Muscle of leg (tissue), 11 donors: ENCODE measurements around the gene PIH1D1. TPM values are rescaled to one million over a fixed set of nuclear protein-coding genes. Genes with fewer than 3 reads are reported as not detected.
A peak's percentile ranks its signal among the peaks of the same experiment; 100 is the strongest.

ENCODE experiments used
- DNase-seq: peaks from one replicate; pipeline ENCODE4 v3.0.0; 2013
- H3K27ac ChIP-seq: one replicate; pipeline ENCODE4 v1.5.1; 2013; ENCODE audit warnings: mild to moderate bottlenecking, low read length, control low read depth
- H3K27me3 ChIP-seq: one replicate; pipeline ENCODE4 v1.6.1; 2013; ENCODE audit warnings: low read length; ENCODE audit not compliant: control insufficient read depth, insufficient read depth
- H3K36me3 ChIP-seq: one replicate; pipeline ENCODE4 v1.6.1; 2013; ENCODE audit warnings: low read length; ENCODE audit not compliant: control insufficient read depth, insufficient read depth
- H3K4me1 ChIP-seq: one replicate; pipeline ENCODE4 v1.6.1; 2013; ENCODE audit warnings: low read length; ENCODE audit not compliant: control insufficient read depth, insufficient read depth
- H3K4me3 ChIP-seq: one replicate; pipeline ENCODE4 v1.5.1; 2013; ENCODE audit warnings: low read length, control low read depth
- H3K9me3 ChIP-seq: replicated peaks from 2 replicates; pipeline ENCODE4 v1.6.1; 2013; ENCODE audit warnings: low read depth, low read length; ENCODE audit not compliant: control insufficient read depth
- WGBS: methylation state at CpG from one replicate; pipeline ENCODE4 v1.1.5; 2013; ENCODE audit warnings: missing lambda C conversion rate; ENCODE audit not compliant: insufficient coverage; 5-methylcytosine and 5-hydroxymethylcytosine counted together
- polyA plus RNA-seq, 8 donors: library from polyadenylated mRNA; unstranded; fragments of 120-200 nt; gene quantifications; one replicate each; pipeline versions ENCODE4 v1.2.1 to v1.2.3, GENCODE V29; 2013; ENCODE audit warnings: inconsistent platforms in 1 of 8, low replicate concordance in 1 of 8; ENCODE audit not compliant: insufficient read length in 8 of 8, insufficient read depth in 1 of 8
- total RNA-seq: library from RNA; stranded (reverse); fragments of 120-200 nt; gene quantifications from one replicate; pipeline ENCODE4 v1.2.4, GENCODE V29; 2013

Gene PIH1D1
- total and polyA plus RNA-seq, 9 donors = 42.2 to 55.0 (median 46.7) TPM

DNA sequence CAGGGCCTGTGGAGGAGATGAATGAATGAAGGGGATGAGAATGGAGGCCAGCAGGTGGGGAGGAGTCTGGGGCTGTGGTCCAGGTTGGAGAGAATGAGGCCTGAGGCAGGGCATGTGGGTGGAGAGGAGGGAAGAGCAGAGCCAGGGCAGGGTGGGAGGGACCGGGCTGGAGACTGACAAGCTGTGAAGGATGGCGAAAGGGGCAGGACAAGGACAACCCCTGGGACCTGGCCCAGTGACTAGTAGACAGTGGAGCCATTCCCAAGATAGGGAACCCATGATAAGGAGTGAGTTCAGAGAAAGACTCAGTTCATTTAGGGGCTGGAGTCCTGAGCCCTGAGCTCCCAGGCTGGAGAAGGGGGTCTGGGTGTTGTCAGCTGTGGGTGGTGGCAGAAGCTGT lies 31.4 kb downstream of the PIH1D1 start:
- peaks cover 15% of the 10 kb centered on the region for H3K4me1 ChIP-seq
- H3K4me3 ChIP-seq = no peak overlapping the region
- H3K27ac ChIP-seq = no peak overlapping the region
- peaks cover 87% of the 10 kb centered on the region for H3K27me3 ChIP-seq
- H3K9me3 ChIP-seq = no peaks in the 10 kb centered on the region
- 56% methylated on average over 2 of the region's 2 CpGs for whole genome bisulfite sequencing
- H3K36me3 ChIP-seq = no peaks in the 10 kb centered on the region
- DNase-seq = no peak

DNA sequence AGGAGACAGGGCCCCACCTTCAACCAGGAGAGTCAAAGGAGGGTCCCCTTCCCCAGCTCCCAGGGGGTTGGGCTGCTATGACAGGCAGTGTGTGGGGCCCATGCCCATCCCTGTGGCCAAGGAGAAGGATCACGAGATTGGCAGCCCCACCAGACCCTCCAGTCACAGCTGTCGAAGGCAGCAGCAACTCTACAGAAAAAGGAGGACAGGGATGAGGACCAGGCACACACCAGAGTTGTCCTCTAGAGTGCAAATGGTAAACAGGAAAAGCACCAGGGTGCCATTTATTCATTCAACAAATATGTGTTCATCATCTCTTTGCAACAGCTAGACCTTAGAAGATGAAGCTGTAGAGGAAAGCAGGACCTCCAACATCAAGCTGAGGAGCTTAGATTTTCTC lies 32.4 kb downstream of the PIH1D1 start:
- peaks cover 15% of the 10 kb centered on the region for H3K4me1 ChIP-seq
- H3K27me3 ChIP-seq = peaks cover 76% of the 10 kb centered on the region
- 80% methylated on average over 1 of the region's 2 CpGs for WGBS
- H3K9me3 ChIP-seq = no peaks in the 10 kb centered on the region
- no peaks in the 10 kb centered on the region for H3K36me3 ChIP-seq
- H3K4me3 ChIP-seq = no peak overlapping the region
- no peak for DNase-seq
- H3K27ac ChIP-seq = no peak overlapping the region

DNA sequence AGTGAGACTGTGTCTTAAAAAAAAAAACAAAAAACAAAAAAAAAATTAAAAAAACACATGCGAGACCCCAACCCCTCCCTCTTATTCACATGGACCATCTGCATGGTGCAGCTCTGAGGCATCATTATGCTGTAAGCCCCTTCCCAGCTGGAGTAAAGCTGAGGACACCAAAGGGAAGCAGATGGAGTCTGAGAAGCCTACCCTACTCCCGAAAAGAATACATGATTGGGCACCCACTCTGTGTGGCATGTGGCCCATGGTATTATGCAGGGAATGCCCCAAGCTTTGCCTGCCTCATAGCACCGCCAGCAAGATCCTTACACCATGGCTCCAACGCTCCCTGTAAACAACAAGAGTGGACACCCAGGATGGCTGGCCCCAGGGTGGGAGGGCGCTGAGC lies 33.1 kb downstream of the PIH1D1 start:
- 100% methylated on average over 1 of the region's 5 CpGs for WGBS
- Histone ChIP-seq H3K4me1 (peaks cover 21% of the 10 kb centered on the region), H3K9me3 (no peaks in the 10 kb centered on the region), H3K36me3 (no peaks in the 10 kb centered on the region), H3K27me3 (peaks cover 69% of the 10 kb centered on the region), H3K27ac (no peak overlapping the region), H3K4me3 (no peak overlapping the region)
- DNase-seq = no peak

DNA sequence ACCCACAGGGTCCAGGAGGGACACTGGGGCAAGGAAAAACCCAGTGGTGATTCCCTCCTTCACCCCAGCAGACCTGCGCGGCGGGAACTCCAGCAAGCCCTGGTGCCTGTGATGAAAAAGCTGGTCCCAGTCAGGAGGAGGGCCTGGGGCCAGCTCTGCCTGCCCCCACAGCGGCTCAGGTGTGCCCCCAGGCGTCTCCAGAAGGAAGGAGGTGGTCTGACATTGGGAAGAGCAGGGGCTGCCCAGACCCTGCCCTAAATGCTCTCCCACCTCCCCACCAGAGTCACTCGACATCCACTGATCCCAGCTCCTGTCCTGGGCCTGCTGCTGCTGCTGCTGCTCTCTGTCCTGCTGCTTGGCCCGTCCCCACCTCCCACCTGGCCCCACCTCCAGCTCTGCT lies 34.5 kb downstream of the PIH1D1 start:
- Histone ChIP-seq H3K27ac (no peak overlapping the region), H3K27me3 (peaks cover 55% of the 10 kb centered on the region), H3K4me3 (no peak overlapping the region), H3K36me3 (no peaks in the 10 kb centered on the region), H3K4me1 (peaks cover 21% of the 10 kb centered on the region), H3K9me3 (no peaks in the 10 kb centered on the region)
- 26% methylated on average over 2 of the region's 7 CpGs for WGBS
- DNase-seq = no peak

DNA sequence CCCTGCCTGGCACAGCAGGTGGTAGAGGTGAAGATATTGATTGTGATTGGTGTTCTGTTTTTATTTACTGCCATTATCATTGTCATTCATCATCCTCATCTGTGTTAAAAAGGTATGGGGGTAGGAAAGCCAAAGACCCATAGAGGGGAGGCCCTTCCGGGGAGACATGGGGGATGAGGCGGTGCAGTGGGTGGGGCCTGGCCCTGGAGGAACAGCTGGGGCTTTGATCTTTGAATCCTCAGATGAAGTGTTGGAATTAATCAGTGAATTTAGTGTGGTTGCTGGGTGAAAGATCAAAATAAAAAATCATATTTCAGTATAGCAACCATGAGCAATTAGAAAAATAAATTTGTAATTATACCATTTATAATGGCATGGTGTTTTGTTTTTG lies 35.8 kb downstream of the PIH1D1 start:
- no peaks in the 10 kb centered on the region for H3K9me3 ChIP-seq
- no peak overlapping the region for H3K4me3 ChIP-seq
- no peak overlapping the region for H3K27ac ChIP-seq
- peaks cover 17% of the 10 kb centered on the region for H3K4me1 ChIP-seq
- H3K36me3 ChIP-seq = no peaks in the 10 kb centered on the region
- DNase-seq = no peak
- no CpG with 5 or more reads among the region's 2 CpGs for WGBS
- H3K27me3 ChIP-seq = peaks cover 44% of the 10 kb centered on the region

DNA sequence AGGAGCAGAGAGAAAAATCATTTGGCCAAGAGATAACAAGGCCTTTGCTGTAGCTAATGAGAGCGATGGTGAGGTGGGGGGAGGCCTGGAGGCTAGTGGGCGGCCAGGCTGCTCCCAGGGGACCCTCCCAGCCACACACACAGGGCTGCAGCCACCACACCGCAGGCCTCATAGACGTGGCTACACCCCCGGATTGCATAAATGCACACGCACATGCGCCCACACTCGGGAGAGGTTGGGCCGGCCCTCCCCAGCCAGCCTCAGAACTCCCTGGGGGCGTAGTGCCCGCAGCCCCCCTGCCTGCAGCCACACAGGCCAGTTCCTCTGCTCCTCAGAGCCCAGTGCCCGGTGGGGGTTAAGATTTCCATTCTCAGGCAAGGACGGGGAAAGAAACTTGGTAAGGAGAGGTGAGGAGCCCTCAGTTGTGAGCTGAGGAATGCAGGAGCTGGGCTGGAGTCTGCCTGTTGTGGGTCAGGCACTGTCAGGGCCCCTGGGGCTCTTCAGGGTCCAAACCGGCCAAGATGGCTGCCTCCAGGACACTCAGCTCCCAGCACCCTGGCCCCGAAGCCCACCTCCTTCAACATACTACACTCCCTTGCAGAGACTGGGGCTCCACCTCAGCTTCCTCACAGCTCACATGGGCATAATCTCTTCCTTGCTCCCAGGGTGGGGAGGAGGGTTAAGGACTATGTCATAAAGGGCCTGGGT lies 36.4 kb downstream of the PIH1D1 start:
- WGBS = 52% methylated on average over 8 of the region's 15 CpGs
- no peak for DNase-seq
- Histone ChIP-seq H3K4me3 (no peak overlapping the region), H3K36me3 (no peaks in the 10 kb centered on the region), H3K4me1 (peaks cover 17% of the 10 kb centered on the region), H3K27me3 (peaks cover 39% of the 10 kb centered on the region), H3K27ac (no peak overlapping the region), H3K9me3 (no peaks in the 10 kb centered on the region)

DNA sequence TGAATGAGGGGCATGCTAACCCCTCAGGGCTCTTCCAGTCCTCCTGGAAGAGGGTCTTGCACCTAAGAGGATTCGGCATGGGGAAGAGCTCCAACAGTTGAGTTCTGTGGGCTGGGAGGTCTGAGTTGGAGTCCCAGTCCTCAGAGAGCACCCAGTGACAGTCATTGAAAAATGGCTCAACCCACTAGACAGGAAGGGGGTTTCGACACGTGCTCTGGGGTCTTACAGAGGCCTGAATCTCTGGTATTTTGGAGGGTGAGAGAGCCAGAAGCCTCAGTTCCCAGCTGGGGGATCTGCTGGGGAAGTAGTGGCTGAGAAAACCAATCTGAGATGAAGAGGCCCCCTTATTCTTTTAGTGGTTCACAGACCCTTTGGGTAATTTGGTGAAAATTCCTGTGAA lies 37.4 kb downstream of the PIH1D1 start:
- H3K27me3 ChIP-seq = peaks cover 31% of the 10 kb centered on the region
- no peaks in the 10 kb centered on the region for H3K36me3 ChIP-seq
- 73% methylated on average over 3 of the region's 3 CpGs for WGBS
- no peak for DNase-seq
- H3K4me3 ChIP-seq = no peak overlapping the region
- H3K27ac ChIP-seq = no peak overlapping the region
- H3K4me1 ChIP-seq = peaks cover 17% of the 10 kb centered on the region
- H3K9me3 ChIP-seq = no peaks in the 10 kb centered on the region

DNA sequence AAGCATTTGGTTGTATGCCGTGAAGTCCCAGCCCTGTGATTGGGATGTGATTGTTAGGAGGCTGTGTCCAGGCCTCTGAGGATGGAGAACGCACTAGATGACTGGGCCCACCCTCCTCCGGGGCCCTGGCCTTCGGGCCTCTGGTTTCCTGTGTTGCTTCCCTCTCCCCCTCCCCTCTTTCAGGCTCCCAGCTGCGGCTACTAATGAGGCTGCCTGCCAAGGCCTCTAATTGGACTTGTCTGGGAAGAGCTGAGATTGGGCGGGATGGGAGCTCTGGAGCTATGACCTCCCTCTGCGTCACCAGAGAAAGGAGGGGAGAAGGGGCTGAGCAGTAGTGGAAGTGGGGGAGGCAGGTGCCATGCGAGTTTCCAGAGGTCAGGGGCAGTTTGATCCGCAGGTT lies 38.3 kb downstream of the PIH1D1 start:
- Histone ChIP-seq H3K36me3 (no peaks in the 10 kb centered on the region), H3K4me3 (no peak overlapping the region), H3K27ac (peak overlapping the region; percentile 65), H3K27me3 (peaks cover 22% of the 10 kb centered on the region), H3K4me1 (peaks cover 20% of the 10 kb centered on the region), H3K9me3 (no peaks in the 10 kb centered on the region)
- peak; percentile 90 for DNase-seq
- 36% methylated on average over 5 of the region's 9 CpGs for WGBS

DNA sequence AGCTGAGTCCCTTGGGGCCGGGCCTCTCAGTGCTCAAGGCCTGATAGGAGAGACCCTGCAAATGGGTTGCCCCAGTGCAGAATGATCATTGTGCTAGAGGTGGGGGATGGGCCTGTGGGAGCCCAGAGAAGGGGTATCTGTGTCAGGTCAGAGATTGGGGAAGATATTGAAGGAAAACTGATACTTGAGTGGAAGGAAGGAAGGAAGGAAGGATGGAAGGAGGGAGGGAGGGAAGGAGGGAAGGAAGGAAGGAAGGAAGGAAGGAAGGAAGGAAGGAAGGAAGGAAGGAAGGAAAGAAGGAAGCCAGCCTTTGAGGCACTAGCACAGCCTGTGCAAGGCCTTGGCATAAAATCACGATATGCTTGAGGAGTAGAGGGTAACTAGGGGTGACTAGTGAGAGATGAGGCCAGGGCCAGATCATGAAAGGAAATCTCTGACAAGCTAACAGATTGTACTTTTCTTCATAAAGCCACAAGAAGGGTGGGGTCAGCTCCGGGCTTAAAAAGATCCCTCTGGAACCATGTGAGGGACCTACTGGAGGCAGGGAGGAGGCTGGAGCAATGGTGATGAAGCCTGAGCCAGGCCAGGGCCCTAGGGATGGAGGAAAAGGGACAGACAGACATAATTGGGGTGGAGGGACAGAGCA lies 39.8 kb downstream of the PIH1D1 start:
- H3K27me3 ChIP-seq = peaks cover 7% of the 10 kb centered on the region
- peaks cover 20% of the 10 kb centered on the region for H3K4me1 ChIP-seq
- no peak for DNase-seq
- H3K27ac ChIP-seq = no peak overlapping the region
- no peaks in the 10 kb centered on the region for H3K36me3 ChIP-seq
- 57% methylated on average over 2 of the region's 3 CpGs for WGBS
- no peak overlapping the region for H3K4me3 ChIP-seq
- H3K9me3 ChIP-seq = no peaks in the 10 kb centered on the region

DNA sequence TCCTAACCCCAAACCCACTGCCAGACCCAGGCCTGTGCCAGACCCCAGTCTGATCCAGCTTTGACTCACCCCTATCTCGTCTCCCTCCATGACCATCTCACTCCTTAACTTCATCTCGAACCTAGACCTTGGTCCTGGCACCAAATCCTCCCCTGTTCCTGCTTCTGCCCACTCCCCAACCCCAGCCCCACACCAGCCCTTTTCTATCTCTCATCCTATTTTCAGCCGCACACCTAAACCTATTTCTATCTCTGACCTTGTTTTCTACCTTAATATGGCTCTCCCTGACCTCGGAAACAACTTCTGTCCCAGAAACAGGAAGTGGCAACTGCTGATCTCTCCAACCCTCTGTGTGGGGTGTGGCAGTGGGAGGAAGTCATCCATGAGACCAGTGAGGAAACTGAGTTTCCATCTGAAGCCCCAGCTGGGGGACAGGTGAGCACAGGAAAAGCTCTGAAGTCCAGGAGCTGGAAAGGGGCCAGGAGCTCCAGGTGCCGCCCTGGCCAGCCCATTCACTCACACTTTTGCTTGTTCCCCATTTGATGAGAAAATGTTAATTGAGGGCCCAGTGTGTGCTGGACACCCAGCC lies 42.1 kb downstream of the PIH1D1 start:
- WGBS = 80% methylated on average over 3 of the region's 5 CpGs
- no peak overlapping the region for H3K27ac ChIP-seq

More for the DNA sequence above, 42.1 kb downstream of the PIH1D1 start:
- peaks cover 20% of the 10 kb centered on the region for H3K4me1 ChIP-seq
- H3K27me3 ChIP-seq = peaks cover 2% of the 10 kb centered on the region
- no peaks in the 10 kb centered on the region for H3K36me3 ChIP-seq
- H3K9me3 ChIP-seq = no peaks in the 10 kb centered on the region
- peak; percentile 36 for DNase-seq
- H3K4me3 ChIP-seq = no peak overlapping the region
